HG03442 (cell line): ENCODE data around the gene SLC22A13.
"Not testable (repeated sequence)": the region's sequence is repeated elsewhere in the genome, so short reads cannot be mapped to it uniquely, and the experiment has no call there.

Source experiments
- ATAC-seq: cut with Tn5 transposase; IDR thresholded peaks from one replicate; pipeline ENCODE4 v1.9.1; 2021; ENCODE audit warnings: mild to moderate bottlenecking, moderate library complexity; ENCODE audit not compliant: unreplicated experiment

Gene SLC22A13

GRCh38 chr3:38265604-38266307, at the start of gene SLC22A13:
SLC22A13 (plus strand) TSS chr3:38265812; CDS start chr3:38265861, 49 bp downstream.
- ATAC-seq = no peak

DNA sequence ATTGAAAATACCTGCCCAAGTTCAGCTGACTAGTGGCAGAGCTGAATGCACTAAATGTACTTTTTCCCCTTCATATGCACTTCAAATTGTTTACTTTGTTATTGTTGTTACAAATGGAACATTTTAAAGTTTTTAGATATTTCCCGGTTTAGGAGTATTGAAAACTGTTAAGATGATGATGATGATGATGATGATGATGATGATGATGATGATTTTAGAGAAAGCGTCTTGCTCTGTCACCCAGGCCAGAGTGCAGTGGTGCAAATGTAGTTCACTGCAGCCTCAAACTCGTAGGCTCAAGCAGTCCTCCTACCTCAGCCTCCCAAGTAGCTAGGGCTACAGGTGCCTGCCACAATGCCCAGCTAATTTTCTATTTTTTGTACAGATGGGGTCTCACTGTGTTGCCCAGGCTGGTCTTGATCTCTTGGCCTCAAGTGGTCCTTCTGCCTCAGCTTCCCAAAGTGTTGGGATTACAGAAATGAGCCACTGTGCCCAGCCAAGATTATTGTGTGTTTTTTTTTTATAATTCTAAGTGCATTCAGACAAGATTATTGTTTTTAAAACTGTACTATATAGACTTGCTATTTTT, 45.9 kb upstream of the SLC22A13 start:
- no peak for ATAC-seq

- no peak for ATAC-seq
Observed at GRCh38 chr3:38221005-38221404, 44.6 kb upstream of the SLC22A13 start.

DNA sequence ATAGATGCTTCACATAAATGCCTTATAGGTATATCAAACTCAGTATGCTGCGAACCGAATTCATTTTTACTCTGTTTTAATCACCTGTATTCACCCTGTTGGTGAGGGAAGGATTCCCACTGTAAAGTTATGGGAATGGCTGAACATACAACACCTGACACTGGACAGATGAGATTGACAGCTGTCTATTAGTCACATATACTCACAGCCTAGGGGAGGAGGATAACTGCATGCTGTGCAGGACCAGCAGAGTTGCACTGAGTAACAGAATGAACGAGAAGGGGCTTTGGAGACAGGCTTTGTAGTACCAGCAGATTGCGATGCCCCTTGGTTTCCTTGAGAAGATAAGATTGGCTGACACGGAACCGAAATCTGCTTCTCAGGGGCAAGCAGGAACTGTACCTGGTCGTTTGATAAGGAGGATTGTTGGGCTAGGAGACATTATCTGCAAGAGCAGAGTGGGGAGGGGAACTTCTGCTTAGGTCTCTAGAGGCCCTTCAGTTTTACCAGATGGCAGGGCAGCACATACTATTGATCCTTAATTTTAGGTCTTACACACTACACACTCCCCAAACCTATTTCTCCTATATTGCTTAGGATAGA, 43.5 kb upstream of the SLC22A13 start:
- ATAC-seq = no peak

GRCh38 chr3:38224357-38224756, 41.3 kb upstream of the SLC22A13 start:
- no peak for ATAC-seq

- no peak for ATAC-seq
Observed at GRCh38 chr3:38226273-38226672, 39.3 kb upstream of the SLC22A13 start.

GRCh38 chr3:38227989-38228388, 37.6 kb upstream of the SLC22A13 start:
- ATAC-seq = no peak

DNA sequence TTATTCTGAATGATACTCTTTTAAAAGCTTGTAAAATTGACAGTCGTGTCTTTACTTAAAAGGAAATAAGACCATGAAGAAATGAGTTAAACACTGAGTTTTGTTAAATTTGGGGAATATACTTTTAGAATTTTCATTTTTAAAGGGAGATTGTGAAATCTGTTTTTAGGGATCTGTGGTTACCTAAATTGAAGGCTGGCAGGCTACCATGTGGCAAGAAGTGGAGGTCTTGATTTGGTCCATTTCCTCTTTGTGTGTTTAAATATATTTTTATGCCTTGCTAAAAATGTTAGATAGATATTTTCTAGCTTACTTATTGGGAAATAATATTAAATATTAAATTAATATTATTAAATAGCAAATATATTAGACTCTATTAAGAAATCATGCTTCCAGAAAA, 36.6 kb upstream of the SLC22A13 start:
- ATAC-seq = no peak

GRCh38 chr3:38232701-38233100, 32.9 kb upstream of the SLC22A13 start:
- no peak for ATAC-seq

GRCh38 chr3:38235466-38235865, 30.1 kb upstream of the SLC22A13 start:
- ATAC-seq = no peak

DNA sequence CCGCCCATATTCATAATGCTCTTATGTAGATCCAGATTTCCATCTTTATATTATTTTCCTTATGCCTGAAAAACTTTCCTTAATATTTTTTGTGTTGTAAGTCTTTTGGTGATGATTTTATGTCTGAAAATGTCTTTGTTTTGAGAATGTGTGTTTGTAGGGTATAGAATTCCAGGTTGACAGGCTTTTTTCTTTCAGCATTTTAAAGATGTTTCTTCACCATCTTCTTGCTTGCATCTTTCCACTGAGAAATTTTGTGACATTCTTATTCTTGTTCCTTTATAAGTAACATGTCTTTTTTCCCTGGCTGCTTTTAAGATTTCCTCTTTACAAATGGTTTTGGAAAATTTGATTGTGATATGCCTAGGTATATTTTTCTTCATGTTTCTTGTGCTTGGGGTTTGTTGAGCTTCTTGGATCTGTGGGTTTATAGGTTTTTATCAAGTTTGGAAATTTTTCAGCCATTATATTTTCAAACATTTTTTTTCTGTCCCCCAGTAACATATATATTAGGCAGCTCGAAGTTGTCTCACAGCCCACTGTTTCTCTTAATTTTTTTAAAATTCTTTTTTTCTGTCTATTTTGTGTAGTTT, 27.1 kb upstream of the SLC22A13 start:
- no peak for ATAC-seq

DNA sequence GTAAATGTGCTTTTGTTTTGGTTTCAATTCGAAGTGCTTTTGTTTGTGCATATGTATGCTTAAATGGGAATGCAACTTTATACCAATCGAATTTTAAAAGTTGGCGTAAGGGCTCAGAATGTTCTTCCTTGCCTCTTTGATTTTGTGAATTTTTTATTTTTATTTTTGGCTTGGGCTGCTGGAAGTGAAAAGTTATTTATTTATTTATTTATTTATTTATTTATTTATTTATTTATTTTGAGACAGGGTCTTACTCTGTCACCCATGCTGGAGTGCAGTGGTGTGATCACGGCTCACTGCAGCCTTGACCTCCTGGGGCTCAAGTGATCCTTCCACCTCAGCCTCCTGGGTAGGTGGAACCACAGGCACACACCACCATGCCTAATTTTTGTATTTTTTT, 22.8 kb upstream of the SLC22A13 start:
- ATAC-seq = not testable (repeated sequence)

DNA sequence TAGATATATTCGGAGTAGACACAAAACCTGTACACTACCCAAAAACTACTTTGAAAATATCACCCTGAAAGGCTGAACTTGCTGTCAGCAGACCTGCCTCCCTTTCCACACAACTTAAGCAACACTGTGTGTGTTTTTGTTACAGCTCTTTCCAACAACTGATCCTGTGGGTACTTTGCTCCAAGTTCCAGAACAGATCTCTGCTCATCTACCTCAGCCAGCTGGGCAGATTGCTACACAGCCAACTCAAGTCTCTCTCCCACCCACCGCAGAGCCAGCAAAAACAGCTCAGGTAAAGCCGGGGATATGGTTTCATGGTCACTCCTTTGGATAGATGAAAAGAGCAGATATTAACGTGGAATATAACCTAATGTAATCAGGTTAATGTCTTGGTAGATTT, 19.7 kb upstream of the SLC22A13 start:
- no peak for ATAC-seq

- no peak for ATAC-seq
Observed at GRCh38 chr3:38247366-38248035, 18.1 kb upstream of the SLC22A13 start.

- no peak for ATAC-seq
Observed at GRCh38 chr3:38250198-38250597, 15.4 kb upstream of the SLC22A13 start.

DNA sequence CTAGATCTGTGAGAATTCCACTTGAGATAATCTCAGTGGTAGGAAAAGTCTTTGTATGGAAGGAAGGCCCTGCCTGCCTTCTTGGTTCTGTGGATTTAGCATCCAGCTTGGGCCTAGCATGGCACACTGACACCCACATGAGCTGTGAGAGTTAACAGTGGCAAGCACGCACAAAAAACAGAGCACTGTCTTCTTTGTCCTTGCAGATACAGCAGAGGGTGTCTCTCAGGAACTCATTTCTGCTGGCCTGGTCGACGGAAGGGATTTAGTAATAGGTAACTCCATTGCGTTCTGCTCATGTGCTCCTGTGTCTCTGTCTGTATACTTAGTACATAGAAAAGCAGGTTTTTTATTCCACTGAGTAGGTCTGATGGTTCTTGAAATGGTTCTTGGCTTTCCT, 14.4 kb upstream of the SLC22A13 start:
- no peak for ATAC-seq

DNA sequence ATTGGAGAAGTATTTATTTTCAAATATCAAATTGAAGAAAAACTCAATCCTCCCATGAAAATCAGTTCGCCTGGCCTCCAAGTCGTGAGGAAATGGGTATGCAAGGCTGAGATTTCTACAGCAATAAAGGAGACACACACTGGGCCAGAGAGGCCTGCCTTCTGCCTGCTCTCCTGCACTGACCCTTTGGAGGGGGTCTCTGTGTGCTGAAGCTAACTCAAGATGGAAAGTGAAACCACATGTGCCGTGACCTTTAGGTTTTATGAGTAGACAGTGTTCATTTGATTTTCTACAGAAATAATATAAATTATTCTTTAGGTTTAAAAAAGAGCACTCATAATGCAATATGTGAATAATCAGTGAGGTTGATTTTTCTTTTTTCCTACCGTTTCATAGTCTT, 11.9 kb upstream of the SLC22A13 start:
- no peak for ATAC-seq

- ATAC-seq = no peak
Observed at GRCh38 chr3:38254872-38255271, 10.7 kb upstream of the SLC22A13 start.

- ATAC-seq = no peak
Observed at GRCh38 chr3:38255627-38256026, 10.0 kb upstream of the SLC22A13 start.

- ATAC-seq = no peak
Observed at GRCh38 chr3:38257583-38257982, 8.0 kb upstream of the SLC22A13 start.

- no peak for ATAC-seq
Observed at GRCh38 chr3:38260474-38260873, 5.1 kb upstream of the SLC22A13 start.
